Hepatocyte (in vitro differentiated cells): Measurements from ENCODE around the gene ZBTB7C. TPM values are rescaled to one million over a fixed set of nuclear protein-coding genes. Genes with fewer than 3 reads are reported as not detected.

Experiments
- DNase-seq: peaks from one replicate; pipeline ENCODE4 v3.0.0-alpha.2; 2016; ENCODE audit warnings: low spot score
- H2AFZ ChIP-seq: fragments of 200-600 bp; sonication (generic); 2 replicates; pipeline ENCODE4 v1.6.0; 2016; ENCODE audit warnings: antibody characterized with exemption, mild to moderate bottlenecking
- H3K27ac ChIP-seq: fragments of 200-600 bp; sonication (generic); 2 replicates; pipeline ENCODE4 v1.5.1; 2016; ENCODE audit warnings: mild to moderate bottlenecking
- H3K27me3 ChIP-seq: fragments of 200-600 bp; sonication (generic); 2 replicates; pipeline ENCODE4 v1.6.1; 2016
- H3K36me3 ChIP-seq: fragments of 200-600 bp; sonication (generic); replicated peaks from 2 replicates; pipeline ENCODE4 v1.5.1; 2016; ENCODE audit warnings: low read depth; ENCODE audit not compliant: insufficient read depth
- H3K4me1 ChIP-seq: fragments of 200-600 bp; sonication (generic); 2 replicates; pipeline ENCODE4 v1.5.1; 2016; ENCODE audit warnings: mild to moderate bottlenecking, moderate library complexity; ENCODE audit not compliant: insufficient read depth
- H3K4me2 ChIP-seq: fragments of 200-600 bp; sonication (generic); 2 replicates; pipeline ENCODE4 v1.6.0; 2016
- H3K4me3 ChIP-seq: fragments of 200-600 bp; sonication (generic); 2 replicates; pipeline ENCODE4 v1.5.1; 2016; ENCODE audit warnings: mild to moderate bottlenecking
- H3K79me2 ChIP-seq: fragments of 200-600 bp; sonication (generic); 2 replicates; pipeline ENCODE4 v1.6.0; 2017; ENCODE audit warnings: mild to moderate bottlenecking
- H3K9me2 ChIP-seq: fragments of 200-600 bp; sonication (generic); replicated peaks from 2 replicates; pipeline ENCODE4 v1.6.0; 2017; ENCODE audit warnings: mild to moderate bottlenecking; ENCODE audit not compliant: insufficient read depth
- H3K9me3 ChIP-seq: fragments of 200-600 bp; sonication (generic); 2 replicates; pipeline ENCODE4 v1.5.1; 2016; ENCODE audit warnings: low read depth, mild to moderate bottlenecking
- H4K20me1 ChIP-seq: fragments of 200-600 bp; sonication (generic); 2 replicates; pipeline ENCODE4 v1.6.0; 2016; ENCODE audit warnings: mild to moderate bottlenecking; ENCODE audit not compliant: insufficient read depth, poor library complexity, severe bottlenecking
- CTCF ChIP-seq: fragments of 200-600 bp; sonication (generic); IDR thresholded peaks from 2 replicates; pipeline ENCODE4 v1.5.1; 2016; ENCODE audit warnings: antibody characterized with exemption, mild to moderate bottlenecking; ENCODE audit not compliant: poor library complexity
- EZH2 ChIP-seq: fragments of 200-600 bp; sonication (generic); IDR thresholded peaks from 2 replicates; pipeline ENCODE4 v1.6.1; 2016; ENCODE audit warnings: antibody characterized with exemption, mild to moderate bottlenecking, borderline replicate concordance
- EZH2phosphoT487 ChIP-seq: fragments of 200-600 bp; sonication (generic); IDR thresholded peaks from one replicate; pipeline ENCODE4 v1.6.1; 2018; ENCODE audit warnings: antibody characterized with exemption, mild to moderate bottlenecking, low read depth, moderate library complexity; ENCODE audit not compliant: unreplicated experiment, severe bottlenecking
- WGBS: methylation state at CpG from one replicate; pipeline ENCODE4 v1.1.6; 2016; ENCODE audit warnings: low lambda C conversion rate; ENCODE audit errors: missing lambda C conversion rate; 5-methylcytosine and 5-hydroxymethylcytosine counted together
- polyA plus RNA-seq: library from polyadenylated mRNA; unstranded; fragments of >200 nt; fragmentation: Nextera tagmentation; extraction: Ambion mirVana; gene quantifications from 2 replicates; pipeline ENCODE4 v1.2.1, GENCODE V29; 2016
- total RNA-seq: library from RNA; depleted of rRNA; stranded (reverse); fragments of >200 nt; gene quantifications from 2 replicates; pipeline ENCODE4 v1.2.3, GENCODE V29; 2014

Gene ZBTB7C
- total and polyA plus RNA-seq, 2 experiments from 2014 or later = 0.70 to 1.0 TPM

- Histone ChIP-seq H2AFZ (no peak overlapping the region), H3K36me3 (no peaks in the 10 kb centered on the region), H3K9me2 (no peaks in the 10 kb centered on the region), H3K27me3 (peaks cover 6% of the 10 kb centered on the region), H3K9me3 (no peaks in the 10 kb centered on the region), H4K20me1 (no peaks in the 10 kb centered on the region), H3K79me2 (no peaks in the 10 kb centered on the region), H3K4me2 (no peak overlapping the region), H3K4me1 (peaks cover 3% of the 10 kb centered on the region), H3K27ac (no peak overlapping the region), H3K4me3 (no peak overlapping the region)
- TF ChIP-seq EZH2phosphoT487 (no peak), EZH2 (no peak), CTCF (no peak)
- WGBS = 94% methylated on average over 8 of the region's 8 CpGs
- DNase-seq = no peak
Measured at GRCh38 chr18:48026216-48026615, 383.0 kb downstream of the ZBTB7C start.

- DNase-seq = no peak
- peaks cover 14% of the 10 kb centered on the region for H3K27me3 ChIP-seq
- no peaks in the 10 kb centered on the region for H4K20me1 ChIP-seq
- no peak overlapping the region for H2AFZ ChIP-seq
- no peaks in the 10 kb centered on the region for H3K9me3 ChIP-seq
- H3K27ac ChIP-seq = no peak overlapping the region
- H3K4me2 ChIP-seq = no peak overlapping the region
- peaks cover 3% of the 10 kb centered on the region for H3K4me1 ChIP-seq
- H3K36me3 ChIP-seq = no peaks in the 10 kb centered on the region
- H3K9me2 ChIP-seq = no peaks in the 10 kb centered on the region
- 92% methylated on average over 7 of the region's 7 CpGs for WGBS
- H3K79me2 ChIP-seq = no peaks in the 10 kb centered on the region
- TF ChIP-seq EZH2phosphoT487 (no peak), CTCF (no peak), EZH2 (no peak)
- H3K4me3 ChIP-seq = no peak overlapping the region
Measured at GRCh38 chr18:48024881-48025660, 384.1 kb downstream of the ZBTB7C start.

GRCh38 chr18:48024009-48024512 is 385.1 kb downstream of the ZBTB7C start:
- Histone ChIP-seq H2AFZ (no peak overlapping the region), H3K9me2 (no peaks in the 10 kb centered on the region), H3K9me3 (no peaks in the 10 kb centered on the region), H3K4me2 (no peak overlapping the region), H3K79me2 (no peaks in the 10 kb centered on the region), H3K27me3 (peaks cover 20% of the 10 kb centered on the region), H3K27ac (no peak overlapping the region), H3K36me3 (no peaks in the 10 kb centered on the region), H3K4me3 (no peak overlapping the region), H3K4me1 (peaks cover 3% of the 10 kb centered on the region), H4K20me1 (no peaks in the 10 kb centered on the region)
- TF ChIP-seq CTCF (no peak), EZH2phosphoT487 (no peak), EZH2 (no peak)
- 75% methylated on average over 4 of the region's 4 CpGs for WGBS
- no peak for DNase-seq
